ENCODE data around the gene PGLYRP2. TPM values are rescaled to one million over a fixed set of nuclear protein-coding genes. Genes with fewer than 3 reads are reported as not detected.

The PGLYRP2 gene
- total and polyA plus RNA-seq, 2 of the 13 experiments (the other 11 are each of a cell fraction or from before 2014, with no cell fraction given): 0.04 to 1.0 TPM

- no peak for TF ChIP-seq ZSCAN22 (CRISPR knock-in tag; IDR thresholded peaks at IDR 0.05)
- TF ChIP-seq GTF3A (CRISPR knock-in tag; conservative IDR thresholded peaks at IDR 0.05): no peak
- no peak for TF ChIP-seq NFE2L1 (CRISPR knock-in tag; IDR thresholded peaks at IDR 0.05; ENCODE audit: borderline replicate concordance)
- no peak for TF ChIP-seq TFDP2 (CRISPR knock-in tag; IDR thresholded peaks at IDR 0.05)
- TF ChIP-seq POGK (CRISPR knock-in tag; conservative IDR thresholded peaks at IDR 0.05): no peak
- TF ChIP-seq DMTF1 (CRISPR knock-in tag; IDR thresholded peaks at IDR 0.05): no peak
- TF ChIP-seq BCLAF1 (IDR thresholded peaks at IDR 0.05): no peak
- no peak for TF ChIP-seq ZNF143 (CRISPR knock-in tag; IDR thresholded peaks at IDR 0.05)
- TF ChIP-seq PRDM10 (CRISPR knock-in tag; IDR thresholded peaks at IDR 0.05; ENCODE audit: low read depth): no peak
- no peak for TF ChIP-seq NFATC3 (CRISPR knock-in tag; IDR thresholded peaks at IDR 0.05)
- no peak for TF ChIP-seq PCBP1 (IDR thresholded peaks at IDR 0.05; ENCODE audit: borderline replicate concordance, low read depth, low read length)
- TF ChIP-seq ZNF775 (CRISPR knock-in tag; IDR thresholded peaks at IDR 0.05; ENCODE audit: borderline replicate concordance): no peak
- TF ChIP-seq ZNF414 (CRISPR knock-in tag; IDR thresholded peaks at IDR 0.05): no peak
- TF ChIP-seq ZNF879 (CRISPR knock-in tag; IDR thresholded peaks at IDR 0.05): no peak
- no peak for TF ChIP-seq WIZ (CRISPR knock-in tag; IDR thresholded peaks at IDR 0.05)
These were observed 10.4 kb downstream of the PGLYRP2 start (continued) for GRCh38 chr19:15468675-15469512.
